ENCODE data around the gene CCDC110. TPM values are rescaled to one million over a fixed set of nuclear protein-coding genes. Genes with fewer than 3 reads are reported as not detected.

CCDC110 gene
- total and polyA plus RNA-seq, 2 of the 4 experiments (the other 2 are of a cell fraction), result 0.46 to 0.90 TPM

Small RNA genes within 50 kb of the gene (microRNA-seq; reads per million reads assigned to microRNA genes)
- gene RF00019 (ENCODE audit: insufficient read depth, insufficient read length), result not detected

Small RNA genes within 50 kb of the gene (small RNA-seq; reads per million reads assigned to genes)
- gene RF00019, result 0 reads per million in 5 experiments

Other genes with a start within 250 kb of the CCDC110 start
- 0.18 and 0.56 TPM in 2 replicates for gene LRP2BP, start 75.8 kb downstream of the CCDC110 start, total RNA-seq (2012; rRNA removed)
- 0.06 and 0.10 TPM in 2 replicates for gene LRP2BP, start 75.8 kb downstream of the CCDC110 start, polyA plus RNA-seq (2012; rRNA removed)
- 4.4 and 8.2 TPM in 2 replicates for gene ANKRD37, start 74.9 kb downstream of the CCDC110 start, total RNA-seq (2012; rRNA removed)
- gene ANKRD37, start 74.9 kb downstream of the CCDC110 start, polyA plus RNA-seq (2012; rRNA removed), result 7.1 and 8.4 TPM in 2 replicates
- gene UFSP2, start 45.8 kb downstream of the CCDC110 start, total RNA-seq (2012; rRNA removed), result 43.7 and 43.9 TPM in 2 replicates
- 19.4 and 21.8 TPM in 2 replicates for gene UFSP2, start 45.8 kb downstream of the CCDC110 start, polyA plus RNA-seq (2012; rRNA removed)
- gene PDLIM3, start 63.8 kb upstream of the CCDC110 start, total RNA-seq (2012; rRNA removed), result 8.9 and 11.7 TPM in 2 replicates
- 6.4 and 6.8 TPM in 2 replicates for gene PDLIM3, start 63.8 kb upstream of the CCDC110 start, polyA plus RNA-seq (2012; rRNA removed)